Measurements from ENCODE around the gene MRPL50. TPM values are rescaled to one million over a fixed set of nuclear protein-coding genes. Genes with fewer than 3 reads are reported as not detected.

Gene MRPL50
- total and polyA plus RNA-seq, 12 donors: 9.0 to 20.6 (median 16.5) TPM

DNA sequence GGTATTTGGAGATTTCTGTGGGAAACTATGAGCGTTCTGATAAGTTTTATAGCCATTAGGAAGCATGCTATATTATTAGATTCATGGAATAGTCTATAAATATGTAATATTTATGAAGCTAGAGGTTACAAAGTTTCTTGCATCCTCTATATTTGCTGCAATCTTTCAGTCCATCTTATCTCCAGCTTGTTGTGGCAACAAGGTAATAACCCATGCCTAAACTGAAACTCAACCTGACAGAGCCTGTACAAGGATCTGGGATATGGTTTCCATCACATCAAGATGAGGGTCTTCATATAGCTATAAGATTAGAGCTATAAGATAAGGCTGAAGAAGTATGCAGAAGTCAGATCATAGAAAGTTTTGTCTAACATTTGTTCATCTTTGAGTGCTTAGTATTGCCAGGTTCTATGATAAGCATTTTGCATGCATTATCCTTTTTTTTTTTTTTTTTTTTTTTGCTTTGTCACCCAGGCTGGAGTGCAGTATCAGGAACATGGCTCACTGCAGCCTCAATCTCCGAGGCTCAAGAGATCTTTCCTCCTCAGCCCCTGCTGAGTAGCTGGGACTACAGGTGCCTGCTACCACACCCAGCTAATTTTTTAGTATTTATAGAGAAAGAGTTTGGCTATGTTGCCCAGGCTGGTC is 28.4 kb downstream of the MRPL50 start:
- H3K9me3 ChIP-seq: peaks cover 0 to 5% (median 0%) of the 10 kb centered on the region in 11 donors
- DNase-seq (no peak), ATAC-seq (no peak)
- TF ChIP-seq, protein P1, sequence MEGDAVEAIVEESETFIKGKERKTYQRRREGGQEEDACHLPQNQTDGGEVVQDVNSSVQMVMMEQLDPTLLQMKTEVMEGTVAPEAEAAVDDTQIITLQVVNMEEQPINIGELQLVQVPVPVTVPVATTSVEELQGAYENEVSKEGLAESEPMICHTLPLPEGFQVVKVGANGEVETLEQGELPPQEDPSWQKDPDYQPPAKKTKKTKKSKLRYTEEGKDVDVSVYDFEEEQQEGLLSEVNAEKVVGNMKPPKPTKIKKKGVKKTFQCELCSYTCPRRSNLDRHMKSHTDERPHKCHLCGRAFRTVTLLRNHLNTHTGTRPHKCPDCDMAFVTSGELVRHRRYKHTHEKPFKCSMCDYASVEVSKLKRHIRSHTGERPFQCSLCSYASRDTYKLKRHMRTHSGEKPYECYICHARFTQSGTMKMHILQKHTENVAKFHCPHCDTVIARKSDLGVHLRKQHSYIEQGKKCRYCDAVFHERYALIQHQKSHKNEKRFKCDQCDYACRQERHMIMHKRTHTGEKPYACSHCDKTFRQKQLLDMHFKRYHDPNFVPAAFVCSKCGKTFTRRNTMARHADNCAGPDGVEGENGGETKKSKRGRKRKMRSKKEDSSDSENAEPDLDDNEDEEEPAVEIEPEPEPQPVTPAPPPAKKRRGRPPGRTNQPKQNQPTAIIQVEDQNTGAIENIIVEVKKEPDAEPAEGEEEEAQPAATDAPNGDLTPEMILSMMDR (IDR thresholded peaks at IDR 0.05): no peak
- H3K27ac ChIP-seq: no peak overlapping the region
- peaks cover 0 to 4% (median 0%) of the 10 kb centered on the region in 7 donors for H3K27me3 ChIP-seq
- no peaks in the 10 kb centered on the region for H3K36me3 ChIP-seq
- H3K4me3 ChIP-seq: no peak overlapping the region
- intact Hi-C loops (cut with DNase I): no loop called here
- no peaks in the 10 kb centered on the region for H3K4me1 ChIP-seq
- WGBS, 2 donors: 75 to 76% methylated on average over 2 of the region's 2 CpGs

DNA sequence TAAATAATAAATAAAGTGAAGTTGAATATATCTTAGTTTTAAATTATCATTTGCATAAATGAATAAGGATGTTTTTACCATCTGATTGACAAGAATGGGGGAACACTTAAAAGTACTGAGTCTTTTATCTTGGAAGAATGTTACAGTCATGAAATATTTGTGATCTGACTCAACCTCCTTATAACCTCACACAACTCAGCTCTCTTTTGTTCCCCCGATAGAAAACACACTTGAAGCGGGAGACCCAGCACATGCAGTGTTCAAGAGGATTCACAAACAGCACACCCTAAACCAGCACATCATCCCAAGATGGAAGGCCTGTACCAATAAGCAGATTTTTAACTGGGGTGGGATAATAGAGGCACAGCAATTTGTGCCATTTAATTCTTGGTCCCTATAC is 29.1 kb downstream of the MRPL50 start:
- H3K9me3 ChIP-seq: peaks cover 0 to 5% (median 0%) of the 10 kb centered on the region in 11 donors
- WGBS, 2 donors: 60 to 71% methylated on average over 2 of the region's 2 CpGs
- ATAC-seq: no peak
- H3K36me3 ChIP-seq: no peaks in the 10 kb centered on the region
- TF ChIP-seq, protein P1 (IDR thresholded peaks at IDR 0.05): no peak
- intact Hi-C loops (cut with DNase I): no loop called here
- H3K27ac ChIP-seq: no peak overlapping the region
- H3K4me1 ChIP-seq: no peaks in the 10 kb centered on the region
- no peak for DNase-seq
- no peak overlapping the region for H3K4me3 ChIP-seq
- peaks cover 0 to 4% (median 0%) of the 10 kb centered on the region in 7 donors for H3K27me3 ChIP-seq

GRCh38 chr9:101367323-101367722 is 31.1 kb downstream of the MRPL50 start:
- peaks cover 0 to 5% (median 0%) of the 10 kb centered on the region in 11 donors for H3K9me3 ChIP-seq
- peaks cover 0 to 4% (median 0%) of the 10 kb centered on the region in 7 donors for H3K27me3 ChIP-seq
- intact Hi-C loops (cut with DNase I): no loop called here
- H3K36me3 ChIP-seq: no peaks in the 10 kb centered on the region
- 94 to 97% methylated on average over 3 of the region's 3 CpGs for WGBS, 2 donors
- no peak overlapping the region for H3K4me3 ChIP-seq
- no peak overlapping the region for H3K27ac ChIP-seq
- no peak for ATAC-seq
- TF ChIP-seq, protein P1 (IDR thresholded peaks at IDR 0.05): no peak
- no peaks in the 10 kb centered on the region for H3K4me1 ChIP-seq
- DNase-seq: no peak

DNA sequence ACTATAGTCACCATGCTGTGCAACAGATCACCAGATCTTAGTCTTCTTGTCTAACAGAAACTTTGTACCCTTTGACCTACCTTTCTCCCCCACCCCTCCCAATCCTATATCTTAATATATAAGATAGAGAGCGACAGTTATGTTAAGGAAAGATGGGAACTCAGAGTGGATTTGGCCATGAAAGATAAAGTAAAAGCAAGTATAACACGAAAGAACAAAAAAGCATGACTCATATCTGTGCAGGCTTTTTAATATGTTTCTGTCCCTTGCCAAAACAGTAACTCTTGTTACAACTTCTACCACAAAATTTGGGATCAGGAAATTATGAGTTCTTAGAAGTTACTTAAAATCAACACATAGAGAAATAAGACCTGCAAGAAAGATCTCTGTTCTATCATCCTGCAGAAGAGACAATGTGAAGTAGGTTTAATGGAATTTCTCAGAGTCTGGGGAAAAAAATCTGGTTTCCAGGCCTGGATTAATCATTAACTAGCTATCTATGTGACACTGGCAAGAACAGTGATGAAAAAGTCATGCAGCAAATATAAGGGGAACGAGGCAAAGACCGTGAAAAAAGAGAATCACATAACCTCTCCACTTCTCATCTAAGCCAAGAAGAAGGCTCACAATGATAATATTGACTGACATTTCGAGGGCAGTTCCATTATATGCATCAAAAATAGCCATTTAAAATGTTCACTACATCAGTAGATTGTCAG is 32.2 kb downstream of the MRPL50 start:
- no peaks in the 10 kb centered on the region for H3K4me1 ChIP-seq
- H3K9me3 ChIP-seq: no peaks in the 10 kb centered on the region
- intact Hi-C loops (cut with DNase I): no loop called here
- H3K27ac ChIP-seq: no peak overlapping the region
- H3K4me3 ChIP-seq: no peak overlapping the region
- no peak for DNase-seq
- TF ChIP-seq, protein P1 (IDR thresholded peaks at IDR 0.05): no peak
- peaks cover 0 to 4% (median 0%) of the 10 kb centered on the region in 7 donors for H3K27me3 ChIP-seq
- no peak for ATAC-seq
- no peaks in the 10 kb centered on the region for H3K36me3 ChIP-seq
- 56 to 61% methylated on average over 5 of the region's 5 CpGs for WGBS, 2 donors
